GM23338 (cell line): ENCODE measurements around the gene CFAP70. TPM values are rescaled to one million over a fixed set of nuclear protein-coding genes. Genes with fewer than 3 reads are reported as not detected.

Experiments used
- ATAC-seq: fragments of 200-7000 bp; cut with Tn5 transposase; 3 replicates; pipeline ENCODE4 v1.9.1; 2020
- DNase-seq: peaks from one replicate; pipeline ENCODE4 v3.0.0-alpha.2; 2015; ENCODE audit warnings: low spot score
- H2AFZ ChIP-seq: fragments of 200-600 bp; sonication (generic); 2 replicates; pipeline ENCODE4 v1.8.0; 2016; ENCODE audit warnings: antibody characterized with exemption, mild to moderate bottlenecking, moderate library complexity
- H3F3A ChIP-seq: fragments of 200-600 bp; sonication (generic); replicated peaks from 2 replicates; pipeline ENCODE4 v1.8.0; 2017; ENCODE audit warnings: antibody characterized with exemption, mixed run types, low read depth
- H3K27ac ChIP-seq: fragments of 200-600 bp; sonication (generic); 2 replicates; pipeline ENCODE4 v1.6.1; 2016; ENCODE audit warnings: low read depth
- H3K27me3 ChIP-seq: fragments of 200-600 bp; sonication (generic); 2 replicates; pipeline ENCODE4 v1.8.0; 2016; ENCODE audit warnings: mild to moderate bottlenecking, mixed run types, moderate library complexity; ENCODE audit not compliant: insufficient read depth
- H3K36me3 ChIP-seq: fragments of 200-600 bp; sonication (generic); 2 replicates; pipeline ENCODE4 v1.8.0; 2016; ENCODE audit warnings: mild to moderate bottlenecking; ENCODE audit not compliant: insufficient read depth
- H3K4me1 ChIP-seq: fragments of 200-600 bp; sonication (generic); 2 replicates; pipeline ENCODE4 v1.8.0; 2016; ENCODE audit warnings: mild to moderate bottlenecking, moderate library complexity; ENCODE audit not compliant: insufficient read depth
- H3K4me2 ChIP-seq: fragments of 200-600 bp; sonication (generic); 2 replicates; pipeline ENCODE4 v1.7.1; 2017; ENCODE audit warnings: mixed run types
- H3K4me3 ChIP-seq: fragments of 200-600 bp; sonication (generic); 2 replicates; pipeline ENCODE4 v1.6.1; 2016; ENCODE audit warnings: mixed run types
- H3K79me2 ChIP-seq: fragments of 200-600 bp; sonication (generic); replicated peaks from 2 replicates; pipeline ENCODE4 v1.8.0; 2017; ENCODE audit warnings: mild to moderate bottlenecking; ENCODE audit not compliant: insufficient read depth
- H3K9me2 ChIP-seq: fragments of 200-600 bp; sonication (generic); 2 replicates; pipeline ENCODE4 v1.8.0; 2017; ENCODE audit not compliant: insufficient read depth
- H4K20me1 ChIP-seq: fragments of 200-600 bp; sonication (generic); replicated peaks from 2 replicates; pipeline ENCODE4 v1.8.0; 2017; ENCODE audit warnings: mild to moderate bottlenecking; ENCODE audit not compliant: insufficient read depth
- H3K27ac Mint-ChIP-seq: 2 replicates; pipeline ENCODE4 v1.8.0; 2020; ENCODE audit warnings: inconsistent platforms, mild to moderate bottlenecking, moderate library complexity, mixed read lengths
- H3K27me3 Mint-ChIP-seq: 3 replicates; pipeline ENCODE4 v1.8.0; 2022; ENCODE audit warnings: low read depth, mild to moderate bottlenecking, moderate library complexity, mixed read lengths, inconsistent platforms; ENCODE audit not compliant: insufficient read depth, poor library complexity
- H3K36me3 Mint-ChIP-seq: 3 replicates; pipeline ENCODE4 v1.8.0; 2021; ENCODE audit warnings: low read depth, mild to moderate bottlenecking, inconsistent platforms, moderate library complexity, mixed read lengths
- H3K4me1 Mint-ChIP-seq: 3 replicates; pipeline ENCODE4 v1.8.0; 2020; ENCODE audit warnings: mild to moderate bottlenecking, inconsistent platforms, mixed read lengths
- H3K4me3 Mint-ChIP-seq: 3 replicates; pipeline ENCODE4 v1.8.0; 2021; ENCODE audit warnings: moderate library complexity, mild to moderate bottlenecking, inconsistent platforms, mixed read lengths
- H3K9me3 Mint-ChIP-seq: 3 replicates; pipeline ENCODE4 v1.8.0; 2020; ENCODE audit warnings: moderate library complexity, mild to moderate bottlenecking, inconsistent platforms, mixed read lengths
- EZH2 ChIP-seq: fragments of 200-600 bp; sonication (generic); IDR thresholded peaks from one replicate; pipeline ENCODE4 v1.8.0; 2017; ENCODE audit warnings: antibody characterized with exemption, mild to moderate bottlenecking, low read depth; ENCODE audit not compliant: unreplicated experiment
- JUNB ChIP-seq: IDR thresholded peaks from one replicate; pipeline ENCODE4 v1.6.1; 2016; ENCODE audit warnings: antibody characterized with exemption; ENCODE audit not compliant: unreplicated experiment
- REST ChIP-seq: IDR thresholded peaks from one replicate; pipeline ENCODE4 v1.6.1; 2018; ENCODE audit warnings: antibody characterized with exemption; ENCODE audit not compliant: unreplicated experiment
- ZNF331 ChIP-seq: fragments of 250-450 bp; sonication (Bioruptor Pico); IDR thresholded peaks from 2 replicates; pipeline ENCODE4 v1.5.0; 2020; ENCODE audit warnings: low read depth, mild to moderate bottlenecking, moderate library complexity
- polyA plus RNA-seq: library from polyadenylated mRNA; unstranded; fragments of >200 nt; fragmentation: Nextera tagmentation; extraction: Ambion mirVana; gene quantifications from 2 replicates; pipeline ENCODE4 v1.2.1, GENCODE V29; 2016
- total RNA-seq: library from RNA; depleted of rRNA; stranded (reverse); fragments of >200 nt; shearing (Covaris generic); gene quantifications from 2 replicates; pipeline ENCODE4 v1.2.3, GENCODE V29; 2014
- TF ChIP-seq, protein P1 (sequence below), 2 experiments: fragments of 200-600 bp in 1 of 2; sonication (generic) in 1 of 2; conservative IDR thresholded peaks; 2 replicates each; pipeline versions ENCODE4 v1.5.1 to v1.6.1; 2016 to 2017; ENCODE audit warnings: antibody characterized with exemption in 2 of 2, low read depth in 2 of 2, mild to moderate bottlenecking in 2 of 2, moderate library complexity in 1 of 2
- TF ChIP-seq, protein P2 (sequence below): IDR thresholded peaks from 2 replicates; pipeline ENCODE4 v1.6.1; 2016; ENCODE audit warnings: antibody characterized with exemption
- TF ChIP-seq, protein P3 (sequence below): fragments of 250-450 bp; sonication (Bioruptor Pico); IDR thresholded peaks from 2 replicates; pipeline ENCODE4 v1.5.0; 2020; ENCODE audit warnings: mild to moderate bottlenecking, moderate library complexity

Gene CFAP70
- total and polyA plus RNA-seq, 2 experiments from 2014 or later = 0.17 to 0.24 TPM

DNA sequence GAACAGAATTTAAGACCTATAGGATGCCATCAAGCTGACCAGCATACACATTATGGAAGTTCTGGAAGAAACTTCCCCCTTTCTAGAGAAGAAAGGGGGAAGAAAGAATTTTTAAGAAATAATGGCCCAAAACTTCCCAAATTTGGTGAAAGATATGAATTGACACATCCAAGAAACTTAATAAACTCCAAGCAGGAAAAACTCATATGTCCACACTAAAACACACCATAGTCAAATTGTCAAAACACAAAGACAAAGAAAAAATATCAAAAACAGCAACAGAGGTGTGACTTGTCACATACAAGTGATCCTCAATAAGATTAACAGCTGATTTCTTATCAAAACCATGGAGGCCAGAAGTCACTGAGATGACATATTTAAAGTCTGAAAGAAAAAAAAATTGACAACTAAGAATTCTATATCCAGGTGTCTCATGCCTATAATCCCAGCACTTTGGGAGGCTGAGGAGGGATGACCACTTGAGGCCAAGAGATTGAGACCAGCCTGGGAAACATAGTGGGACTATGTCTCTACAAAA lies 52.4 kb downstream of the CFAP70 start:
- no peak overlapping the region for H3K27ac ChIP-seq
- H3K27me3 ChIP-seq = no peaks in the 10 kb centered on the region
- H3K4me1 Mint-ChIP-seq = no peaks in the 10 kb centered on the region
- peaks cover 3% of the 10 kb centered on the region for H3K27me3 Mint-ChIP-seq
- H3K4me3 Mint-ChIP-seq = no peak overlapping the region
- no peak overlapping the region for H2AFZ ChIP-seq
- H3K4me2 ChIP-seq = no peak overlapping the region
- no peaks in the 10 kb centered on the region for H3K36me3 ChIP-seq
- no peak for ATAC-seq
- no peaks in the 10 kb centered on the region for H3K36me3 Mint-ChIP-seq
- no peak overlapping the region for H3K4me3 ChIP-seq
- peaks cover 18% of the 10 kb centered on the region for H3K9me3 Mint-ChIP-seq
- H3K4me1 ChIP-seq = no peaks in the 10 kb centered on the region
- H3K9me2 ChIP-seq = no peaks in the 10 kb centered on the region; the same call in 1 of the 2 replicates
- no peak overlapping the region for H3K27ac Mint-ChIP-seq
- H3F3A ChIP-seq = no peaks in the 10 kb centered on the region
- no peaks in the 10 kb centered on the region for H3K79me2 ChIP-seq
- no peaks in the 10 kb centered on the region for H4K20me1 ChIP-seq
- TF ChIP-seq REST (no peak), ZNF331 (CRISPR knock-in tag) (no peak), EZH2 (no peak)
- TF ChIP-seq, protein P1, sequence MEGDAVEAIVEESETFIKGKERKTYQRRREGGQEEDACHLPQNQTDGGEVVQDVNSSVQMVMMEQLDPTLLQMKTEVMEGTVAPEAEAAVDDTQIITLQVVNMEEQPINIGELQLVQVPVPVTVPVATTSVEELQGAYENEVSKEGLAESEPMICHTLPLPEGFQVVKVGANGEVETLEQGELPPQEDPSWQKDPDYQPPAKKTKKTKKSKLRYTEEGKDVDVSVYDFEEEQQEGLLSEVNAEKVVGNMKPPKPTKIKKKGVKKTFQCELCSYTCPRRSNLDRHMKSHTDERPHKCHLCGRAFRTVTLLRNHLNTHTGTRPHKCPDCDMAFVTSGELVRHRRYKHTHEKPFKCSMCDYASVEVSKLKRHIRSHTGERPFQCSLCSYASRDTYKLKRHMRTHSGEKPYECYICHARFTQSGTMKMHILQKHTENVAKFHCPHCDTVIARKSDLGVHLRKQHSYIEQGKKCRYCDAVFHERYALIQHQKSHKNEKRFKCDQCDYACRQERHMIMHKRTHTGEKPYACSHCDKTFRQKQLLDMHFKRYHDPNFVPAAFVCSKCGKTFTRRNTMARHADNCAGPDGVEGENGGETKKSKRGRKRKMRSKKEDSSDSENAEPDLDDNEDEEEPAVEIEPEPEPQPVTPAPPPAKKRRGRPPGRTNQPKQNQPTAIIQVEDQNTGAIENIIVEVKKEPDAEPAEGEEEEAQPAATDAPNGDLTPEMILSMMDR (conservative IDR thresholded peaks at IDR 0.05; ENCODE audit: low read depth in 2 of 2) = no peak
- TF ChIP-seq, protein P2, sequence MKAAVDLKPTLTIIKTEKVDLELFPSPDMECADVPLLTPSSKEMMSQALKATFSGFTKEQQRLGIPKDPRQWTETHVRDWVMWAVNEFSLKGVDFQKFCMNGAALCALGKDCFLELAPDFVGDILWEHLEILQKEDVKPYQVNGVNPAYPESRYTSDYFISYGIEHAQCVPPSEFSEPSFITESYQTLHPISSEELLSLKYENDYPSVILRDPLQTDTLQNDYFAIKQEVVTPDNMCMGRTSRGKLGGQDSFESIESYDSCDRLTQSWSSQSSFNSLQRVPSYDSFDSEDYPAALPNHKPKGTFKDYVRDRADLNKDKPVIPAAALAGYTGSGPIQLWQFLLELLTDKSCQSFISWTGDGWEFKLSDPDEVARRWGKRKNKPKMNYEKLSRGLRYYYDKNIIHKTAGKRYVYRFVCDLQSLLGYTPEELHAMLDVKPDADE = no peak
- no peak for DNase-seq

DNA sequence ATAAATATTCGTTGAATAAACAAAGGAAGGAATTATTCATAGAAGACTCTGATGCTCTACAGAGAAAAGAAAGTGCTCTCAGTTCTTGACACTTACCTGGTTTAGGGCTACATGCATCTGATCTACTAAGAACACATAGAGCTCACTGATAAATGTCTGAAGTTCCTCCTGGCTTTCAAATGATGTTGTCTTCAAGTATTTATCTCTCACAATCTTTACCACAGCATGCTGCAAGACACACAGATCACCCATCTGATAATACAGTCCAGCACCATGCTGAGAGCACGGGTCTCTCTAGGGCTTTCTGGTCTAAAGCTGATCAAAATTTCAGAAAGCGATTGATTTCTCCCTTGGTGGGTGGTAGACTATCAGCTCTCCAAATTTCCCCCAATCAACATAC lies 61.7 kb downstream of the CFAP70 start:
- TF ChIP-seq EZH2 = no peak
- no peak for TF ChIP-seq JUNB
- TF ChIP-seq, protein P3, sequence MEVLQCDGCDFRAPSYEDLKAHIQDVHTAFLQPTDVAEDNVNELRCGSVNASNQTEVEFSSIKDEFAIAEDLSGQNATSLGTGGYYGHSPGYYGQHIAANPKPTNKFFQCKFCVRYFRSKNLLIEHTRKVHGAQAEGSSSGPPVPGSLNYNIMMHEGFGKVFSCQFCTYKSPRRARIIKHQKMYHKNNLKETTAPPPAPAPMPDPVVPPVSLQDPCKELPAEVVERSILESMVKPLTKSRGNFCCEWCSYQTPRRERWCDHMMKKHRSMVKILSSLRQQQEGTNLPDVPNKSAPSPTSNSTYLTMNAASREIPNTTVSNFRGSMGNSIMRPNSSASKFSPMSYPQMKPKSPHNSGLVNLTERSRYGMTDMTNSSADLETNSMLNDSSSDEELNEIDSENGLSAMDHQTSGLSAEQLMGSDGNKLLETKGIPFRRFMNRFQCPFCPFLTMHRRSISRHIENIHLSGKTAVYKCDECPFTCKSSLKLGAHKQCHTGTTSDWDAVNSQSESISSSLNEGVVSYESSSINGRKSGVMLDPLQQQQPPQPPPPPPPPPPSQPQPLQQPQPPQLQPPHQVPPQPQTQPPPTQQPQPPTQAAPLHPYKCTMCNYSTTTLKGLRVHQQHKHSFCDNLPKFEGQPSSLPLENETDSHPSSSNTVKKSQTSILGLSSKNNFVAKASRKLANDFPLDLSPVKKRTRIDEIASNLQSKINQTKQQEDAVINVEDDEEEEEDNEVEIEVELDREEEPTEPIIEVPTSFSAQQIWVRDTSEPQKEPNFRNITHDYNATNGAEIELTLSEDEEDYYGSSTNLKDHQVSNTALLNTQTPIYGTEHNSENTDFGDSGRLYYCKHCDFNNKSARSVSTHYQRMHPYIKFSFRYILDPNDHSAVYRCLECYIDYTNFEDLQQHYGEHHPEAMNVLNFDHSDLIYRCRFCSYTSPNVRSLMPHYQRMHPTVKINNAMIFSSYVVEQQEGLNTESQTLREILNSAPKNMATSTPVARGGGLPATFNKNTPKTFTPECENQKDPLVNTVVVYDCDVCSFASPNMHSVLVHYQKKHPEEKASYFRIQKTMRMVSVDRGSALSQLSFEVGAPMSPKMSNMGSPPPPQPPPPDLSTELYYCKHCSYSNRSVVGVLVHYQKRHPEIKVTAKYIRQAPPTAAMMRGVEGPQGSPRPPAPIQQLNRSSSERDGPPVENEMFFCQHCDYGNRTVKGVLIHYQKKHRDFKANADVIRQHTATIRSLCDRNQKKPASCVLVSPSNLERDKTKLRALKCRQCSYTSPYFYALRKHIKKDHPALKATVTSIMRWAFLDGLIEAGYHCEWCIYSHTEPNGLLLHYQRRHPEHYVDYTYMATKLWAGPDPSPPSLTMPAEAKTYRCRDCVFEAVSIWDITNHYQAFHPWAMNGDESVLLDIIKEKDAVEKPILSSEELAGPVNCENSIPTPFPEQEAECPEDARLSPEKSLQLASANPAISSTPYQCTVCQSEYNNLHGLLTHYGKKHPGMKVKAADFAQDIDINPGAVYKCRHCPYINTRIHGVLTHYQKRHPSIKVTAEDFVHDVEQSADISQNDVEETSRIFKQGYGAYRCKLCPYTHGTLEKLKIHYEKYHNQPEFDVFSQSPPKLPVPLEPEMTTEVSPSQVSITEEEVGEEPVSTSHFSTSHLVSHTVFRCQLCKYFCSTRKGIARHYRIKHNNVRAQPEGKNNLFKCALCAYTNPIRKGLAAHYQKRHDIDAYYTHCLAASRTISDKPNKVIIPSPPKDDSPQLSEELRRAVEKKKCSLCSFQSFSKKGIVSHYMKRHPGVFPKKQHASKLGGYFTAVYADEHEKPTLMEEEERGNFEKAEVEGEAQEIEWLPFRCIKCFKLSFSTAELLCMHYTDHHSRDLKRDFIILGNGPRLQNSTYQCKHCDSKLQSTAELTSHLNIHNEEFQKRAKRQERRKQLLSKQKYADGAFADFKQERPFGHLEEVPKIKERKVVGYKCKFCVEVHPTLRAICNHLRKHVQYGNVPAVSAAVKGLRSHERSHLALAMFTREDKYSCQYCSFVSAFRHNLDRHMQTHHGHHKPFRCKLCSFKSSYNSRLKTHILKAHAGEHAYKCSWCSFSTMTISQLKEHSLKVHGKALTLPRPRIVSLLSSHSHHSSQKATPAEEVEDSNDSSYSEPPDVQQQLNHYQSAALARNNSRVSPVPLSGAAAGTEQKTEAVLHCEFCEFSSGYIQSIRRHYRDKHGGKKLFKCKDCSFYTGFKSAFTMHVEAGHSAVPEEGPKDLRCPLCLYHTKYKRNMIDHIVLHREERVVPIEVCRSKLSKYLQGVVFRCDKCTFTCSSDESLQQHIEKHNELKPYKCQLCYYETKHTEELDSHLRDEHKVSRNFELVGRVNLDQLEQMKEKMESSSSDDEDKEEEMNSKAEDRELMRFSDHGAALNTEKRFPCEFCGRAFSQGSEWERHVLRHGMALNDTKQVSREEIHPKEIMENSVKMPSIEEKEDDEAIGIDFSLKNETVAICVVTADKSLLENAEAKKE = no peak
- H3K4me3 Mint-ChIP-seq = no peak overlapping the region
- no peak overlapping the region for H3K27ac Mint-ChIP-seq

More for the DNA sequence above, 61.7 kb downstream of the CFAP70 start:
- ATAC-seq = no peak
- no peaks in the 10 kb centered on the region for H3K27me3 ChIP-seq
- H3F3A ChIP-seq = no peaks in the 10 kb centered on the region
- no peaks in the 10 kb centered on the region for H3K9me3 Mint-ChIP-seq
- H3K79me2 ChIP-seq = no peaks in the 10 kb centered on the region
- no peaks in the 10 kb centered on the region for H4K20me1 ChIP-seq
- H3K9me2 ChIP-seq = no peaks in the 10 kb centered on the region; the same call in 1 of the 2 replicates
- H3K4me1 Mint-ChIP-seq = no peaks in the 10 kb centered on the region
- H2AFZ ChIP-seq = no peak overlapping the region
- no peak overlapping the region for H3K4me3 ChIP-seq
- H3K4me1 ChIP-seq = no peaks in the 10 kb centered on the region
- H3K4me2 ChIP-seq = no peak overlapping the region
- no peak for DNase-seq
- no peaks in the 10 kb centered on the region for H3K36me3 Mint-ChIP-seq
- H3K36me3 ChIP-seq = no peaks in the 10 kb centered on the region
- peaks cover 2% of the 10 kb centered on the region for H3K27me3 Mint-ChIP-seq
- no peak overlapping the region for H3K27ac ChIP-seq
